GM20000 (cell line): Measurements from ENCODE around the gene SBF2.

Source experiments
- DNase-seq: peaks from one replicate; pipeline ENCODE4 v3.0.0; 2012; ENCODE audit warnings: low spot score
- TF ChIP-seq, protein P1 (sequence below): IDR thresholded peaks from 2 replicates; pipeline ENCODE4 v1.5.1; 2012; ENCODE audit warnings: mild to moderate bottlenecking, control low read depth; ENCODE audit errors: extremely low read depth, missing control alignments

SBF2 gene

DNA sequence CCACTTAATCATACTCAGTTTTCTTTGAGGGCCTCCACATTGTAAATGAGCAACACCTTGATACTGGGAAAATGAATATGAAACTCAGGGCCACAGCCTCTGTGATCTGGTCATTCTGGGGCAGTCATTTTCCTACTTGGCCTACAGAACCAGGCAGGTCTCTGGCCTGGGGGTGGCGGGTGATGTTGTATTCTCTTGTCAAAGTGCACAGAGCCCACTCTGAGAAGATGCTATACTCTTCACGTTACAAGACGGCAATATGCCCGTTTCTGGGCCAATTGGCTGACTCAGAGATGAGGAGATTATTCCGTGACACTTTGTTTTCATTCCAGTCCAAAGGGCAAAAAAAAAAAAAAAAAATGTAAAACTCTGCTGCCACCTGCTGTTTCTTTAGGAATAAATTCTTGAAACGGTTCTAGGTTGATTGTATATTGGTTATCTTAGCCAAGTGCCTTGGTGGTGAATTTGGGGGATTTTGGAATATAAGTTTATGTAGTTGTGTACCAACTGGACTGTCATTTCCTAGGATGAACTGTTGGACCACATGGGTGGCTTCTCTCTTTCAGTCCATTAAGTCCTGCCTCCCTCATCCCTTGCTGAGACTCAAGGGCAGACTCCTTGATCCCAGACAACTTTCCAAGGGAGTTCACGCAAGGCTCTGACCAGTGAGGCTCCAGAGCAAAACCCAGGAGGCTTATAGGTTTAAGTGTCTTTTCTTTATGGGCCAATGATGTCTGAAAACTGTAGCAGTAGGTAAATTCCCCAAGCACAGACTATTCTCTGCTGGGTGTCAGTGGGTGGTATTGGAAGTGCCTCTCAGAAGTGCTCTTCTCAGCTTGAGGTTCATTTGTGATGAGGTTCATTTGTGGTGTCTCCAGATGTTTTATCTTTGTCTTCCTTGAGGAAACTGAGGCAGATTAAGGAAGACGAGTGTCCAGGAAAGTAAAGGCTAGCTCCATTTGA, 29.1 kb upstream of the SBF2 start:
- peak; percentile 30 for DNase-seq
- TF ChIP-seq, protein P1, sequence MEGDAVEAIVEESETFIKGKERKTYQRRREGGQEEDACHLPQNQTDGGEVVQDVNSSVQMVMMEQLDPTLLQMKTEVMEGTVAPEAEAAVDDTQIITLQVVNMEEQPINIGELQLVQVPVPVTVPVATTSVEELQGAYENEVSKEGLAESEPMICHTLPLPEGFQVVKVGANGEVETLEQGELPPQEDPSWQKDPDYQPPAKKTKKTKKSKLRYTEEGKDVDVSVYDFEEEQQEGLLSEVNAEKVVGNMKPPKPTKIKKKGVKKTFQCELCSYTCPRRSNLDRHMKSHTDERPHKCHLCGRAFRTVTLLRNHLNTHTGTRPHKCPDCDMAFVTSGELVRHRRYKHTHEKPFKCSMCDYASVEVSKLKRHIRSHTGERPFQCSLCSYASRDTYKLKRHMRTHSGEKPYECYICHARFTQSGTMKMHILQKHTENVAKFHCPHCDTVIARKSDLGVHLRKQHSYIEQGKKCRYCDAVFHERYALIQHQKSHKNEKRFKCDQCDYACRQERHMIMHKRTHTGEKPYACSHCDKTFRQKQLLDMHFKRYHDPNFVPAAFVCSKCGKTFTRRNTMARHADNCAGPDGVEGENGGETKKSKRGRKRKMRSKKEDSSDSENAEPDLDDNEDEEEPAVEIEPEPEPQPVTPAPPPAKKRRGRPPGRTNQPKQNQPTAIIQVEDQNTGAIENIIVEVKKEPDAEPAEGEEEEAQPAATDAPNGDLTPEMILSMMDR = no peak

DNA sequence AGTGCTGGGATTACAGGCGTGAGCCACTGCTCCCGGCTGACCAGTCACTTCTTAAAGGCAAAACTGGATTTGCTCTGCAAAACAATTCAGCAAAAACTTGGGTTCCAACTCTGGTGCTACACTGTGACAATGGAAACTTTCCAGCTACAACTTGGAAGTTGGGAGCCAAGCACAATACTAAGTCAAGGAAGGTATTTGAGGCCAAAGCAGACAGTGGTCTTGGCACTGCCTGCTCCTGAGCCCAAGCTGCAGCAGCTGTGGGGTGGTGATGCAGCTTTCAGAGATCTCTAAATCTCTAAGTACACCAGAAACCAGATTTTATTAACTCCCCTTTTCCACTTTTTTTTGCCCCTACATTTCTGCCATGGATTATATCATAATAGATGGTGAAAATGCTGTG, 28.4 kb upstream of the SBF2 start:
- no peak for DNase-seq
- TF ChIP-seq, protein P1 = no peak

DNA sequence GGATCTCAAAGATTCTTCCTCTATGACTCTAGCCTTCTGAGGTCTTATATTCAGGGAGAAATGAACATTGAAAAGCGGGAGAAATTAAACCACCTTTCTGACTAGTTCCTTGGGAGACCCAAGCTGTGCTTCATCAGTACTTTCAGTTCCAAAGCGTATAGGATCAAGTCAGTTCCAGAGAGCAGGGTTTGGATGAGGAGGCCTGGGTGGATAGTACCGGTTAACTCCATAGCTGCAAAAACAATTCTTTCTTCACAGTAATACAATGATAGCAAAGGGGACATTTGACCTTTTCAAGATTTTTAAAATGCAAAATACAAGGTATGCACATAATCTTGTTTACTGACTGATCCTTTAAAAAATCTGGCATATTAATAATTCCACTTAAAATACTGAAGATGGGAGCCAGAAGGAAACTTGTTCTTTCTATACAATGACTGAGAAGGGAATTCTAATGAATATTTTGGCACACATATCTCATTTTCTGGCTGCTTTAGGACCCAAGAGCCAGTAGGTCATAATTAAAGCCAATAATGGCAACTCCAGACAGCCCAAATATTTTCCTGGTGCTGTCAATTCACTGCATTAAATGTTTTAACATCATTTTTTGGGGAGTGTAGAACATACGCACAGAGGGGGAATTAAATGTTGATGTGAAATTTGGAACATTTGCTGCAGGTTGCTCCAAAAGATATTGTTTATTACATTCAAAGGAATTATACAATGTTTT, 26.9 kb upstream of the SBF2 start:
- TF ChIP-seq, protein P1 = no peak
- DNase-seq = no peak

DNA sequence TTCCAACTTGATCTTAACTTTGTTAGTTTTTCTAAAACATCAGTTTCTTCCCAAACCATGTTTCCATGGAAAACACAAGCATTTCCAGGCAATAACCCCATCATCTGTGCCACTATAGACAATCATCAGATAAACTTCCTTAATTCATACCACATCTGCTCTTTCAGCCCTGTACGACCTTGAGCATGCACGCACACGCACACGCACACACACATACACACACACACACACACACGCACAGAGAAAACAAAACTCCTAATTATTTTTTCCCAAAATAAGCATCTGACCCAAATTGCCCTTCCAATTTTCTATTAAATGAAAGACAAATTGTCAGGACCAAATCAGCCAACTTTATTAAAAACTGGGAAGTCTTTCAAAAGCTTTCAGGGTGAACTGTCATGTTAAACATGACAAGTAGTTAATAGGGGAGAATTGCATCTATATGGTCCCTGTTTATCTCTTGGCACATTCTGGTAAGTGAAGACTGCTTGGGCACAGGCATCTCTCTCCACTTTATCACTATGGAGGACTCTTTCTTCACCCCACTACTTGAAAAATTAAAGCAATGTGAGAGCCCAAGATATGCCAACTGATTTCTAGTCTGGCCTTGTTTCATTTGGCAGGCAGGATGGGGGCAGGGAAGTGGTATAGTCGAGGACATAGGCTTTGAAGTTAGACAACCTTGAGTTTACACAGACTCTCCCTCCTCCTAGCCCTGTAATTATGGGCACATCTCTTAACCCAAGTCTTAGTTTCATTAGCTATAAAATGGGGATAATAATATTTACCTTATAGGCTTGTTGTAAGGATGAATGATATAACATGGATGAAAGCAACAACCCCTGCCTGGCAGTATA, 25.9 kb upstream of the SBF2 start:
- no peak for DNase-seq
- TF ChIP-seq, protein P1 = no peak

DNA sequence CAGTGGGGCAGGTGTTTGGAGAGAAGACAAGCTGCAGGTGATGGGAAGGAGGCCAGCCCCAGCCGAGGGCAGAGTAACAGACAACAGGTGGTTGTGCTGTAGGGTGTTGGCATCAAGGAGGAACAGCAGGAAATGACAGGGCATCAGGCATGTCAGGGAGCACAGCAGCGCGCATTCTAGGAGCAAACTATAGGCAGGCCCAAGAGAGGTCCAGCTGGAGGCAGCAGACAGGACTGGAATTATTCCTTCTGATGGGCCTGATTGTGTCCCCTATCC, 24.4 kb upstream of the SBF2 start:
- DNase-seq = no peak

DNA sequence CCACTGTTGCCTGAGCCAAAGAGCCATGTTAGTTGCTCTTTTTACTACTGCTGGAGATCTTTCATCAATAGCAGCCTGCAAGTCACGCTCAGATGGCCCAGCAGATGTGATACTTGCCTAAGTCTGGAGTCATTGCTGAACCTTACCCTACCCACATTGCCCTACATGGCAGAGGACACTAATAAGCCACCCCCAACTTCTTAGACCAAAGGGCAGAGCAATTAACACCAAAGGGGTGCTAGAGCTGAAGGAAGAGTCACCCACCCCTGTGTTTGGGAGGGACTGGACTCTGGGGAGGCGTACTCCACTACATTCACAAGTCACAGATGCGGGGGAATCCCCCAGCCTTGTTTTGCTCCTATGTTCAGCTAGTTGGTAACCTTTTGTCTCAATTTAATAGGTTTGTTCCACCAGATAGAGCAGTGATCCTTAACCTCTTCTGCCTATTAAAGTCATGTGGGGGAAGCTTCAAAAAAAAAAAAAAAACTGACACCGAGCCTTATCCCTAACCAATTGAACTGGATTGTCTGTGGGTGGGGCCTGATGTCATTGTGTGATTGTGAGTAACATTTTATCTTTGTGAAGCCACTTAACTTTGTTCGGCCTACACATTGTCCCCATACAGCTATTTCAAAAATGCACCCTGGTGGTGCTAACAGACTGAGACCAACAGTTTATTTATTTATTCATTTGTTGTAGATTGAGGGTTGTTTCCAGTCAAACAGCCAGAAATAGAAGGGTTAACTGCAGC, 23.9 kb upstream of the SBF2 start:
- peak; percentile 54 for DNase-seq
- TF ChIP-seq, protein P1 = no peak

More for the DNA sequence above, 24.4 kb upstream of the SBF2 start:
- TF ChIP-seq, protein P1 = no peak
